Small intestine (tissue), 7 donors: ENCODE results near the gene C16orf90. TPM values are rescaled to one million over a fixed set of nuclear protein-coding genes. Genes with fewer than 3 reads are reported as not detected.

Experiments
- DNase-seq, 2 donors: peaks; one replicate each; pipeline versions ENCODE4 v3.0.0 to v3.0.0-alpha.2; 2013
- FAIRE-seq: peaks from 2 replicates; lab custom pipeline; 2012; peaks lifted over from hg19 to GRCh38; lab: Jason Lieb, UNC
- H3K27ac ChIP-seq, 3 donors: one replicate each; pipeline ENCODE4 v1.5.1; 2013; ENCODE audit warnings: low read length in 2 of 3, mild to moderate bottlenecking in 2 of 3, control low read depth in 1 of 3, inconsistent platforms in 1 of 3, low read depth in 1 of 3, moderate library complexity in 1 of 3
- H3K27me3 ChIP-seq, 3 donors: one replicate each; pipeline ENCODE4 v1.6.1; 2013; ENCODE audit warnings: low read length in 3 of 3, inconsistent platforms in 1 of 3; ENCODE audit not compliant: control insufficient read depth in 3 of 3, insufficient read depth in 3 of 3
- H3K36me3 ChIP-seq, 3 donors: one replicate each; pipeline ENCODE4 v1.6.1; 2013; ENCODE audit warnings: low read length in 3 of 3, inconsistent platforms in 1 of 3, low read depth in 1 of 3, mild to moderate bottlenecking in 1 of 3, moderate library complexity in 1 of 3; ENCODE audit not compliant: control insufficient read depth in 3 of 3, insufficient read depth in 2 of 3
- H3K4me1 ChIP-seq, 3 donors: one replicate each; pipeline ENCODE4 v1.6.1; 2013; ENCODE audit warnings: low read length in 2 of 3, inconsistent platforms in 1 of 3, low read depth in 1 of 3, mild to moderate bottlenecking in 1 of 3, moderate library complexity in 1 of 3; ENCODE audit not compliant: control insufficient read depth in 3 of 3, insufficient read depth in 2 of 3
- H3K4me3 ChIP-seq, 3 donors: one replicate each; pipeline ENCODE4 v1.5.1; 2013; ENCODE audit warnings: low read length in 3 of 3, control low read depth in 1 of 3, inconsistent platforms in 1 of 3, low read depth in 1 of 3, mild to moderate bottlenecking in 1 of 3, moderate library complexity in 1 of 3
- H3K9me3 ChIP-seq, 2 donors: one replicate each; pipeline ENCODE4 v1.6.1; 2013; ENCODE audit warnings: low read depth in 1 of 2, low read length in 1 of 2; ENCODE audit not compliant: control insufficient read depth in 2 of 2, insufficient read depth in 1 of 2
- WGBS, 3 donors: extraction: QIAGEN DNeasy Blood & Tissue Kit; methylation state at CpG; one replicate each; pipeline ENCODE4 v1.1.7; 2013; 5-methylcytosine and 5-hydroxymethylcytosine counted together
- polyA plus RNA-seq, 4 donors: library from polyadenylated mRNA; stranded (reverse) in 3 of 4; unstranded in 1 of 4; fragments of 200-250 nt in 3 of 4; fragments of 120-200 nt in 1 of 4; gene quantifications; one replicate each; pipeline versions ENCODE4 v1.2.1 to v1.2.3, GENCODE V29; 2013
- donor health status: healthy with polysubstance abuse.
- donor health status: control.
- donor health status: control.
- donor health status: Bipolar disorder and iron deficiency.
- donor health status: healthy.

The C16orf90 gene
- polyA plus RNA-seq, 4 donors = 0.09 TPM; not detected in 3

DNA sequence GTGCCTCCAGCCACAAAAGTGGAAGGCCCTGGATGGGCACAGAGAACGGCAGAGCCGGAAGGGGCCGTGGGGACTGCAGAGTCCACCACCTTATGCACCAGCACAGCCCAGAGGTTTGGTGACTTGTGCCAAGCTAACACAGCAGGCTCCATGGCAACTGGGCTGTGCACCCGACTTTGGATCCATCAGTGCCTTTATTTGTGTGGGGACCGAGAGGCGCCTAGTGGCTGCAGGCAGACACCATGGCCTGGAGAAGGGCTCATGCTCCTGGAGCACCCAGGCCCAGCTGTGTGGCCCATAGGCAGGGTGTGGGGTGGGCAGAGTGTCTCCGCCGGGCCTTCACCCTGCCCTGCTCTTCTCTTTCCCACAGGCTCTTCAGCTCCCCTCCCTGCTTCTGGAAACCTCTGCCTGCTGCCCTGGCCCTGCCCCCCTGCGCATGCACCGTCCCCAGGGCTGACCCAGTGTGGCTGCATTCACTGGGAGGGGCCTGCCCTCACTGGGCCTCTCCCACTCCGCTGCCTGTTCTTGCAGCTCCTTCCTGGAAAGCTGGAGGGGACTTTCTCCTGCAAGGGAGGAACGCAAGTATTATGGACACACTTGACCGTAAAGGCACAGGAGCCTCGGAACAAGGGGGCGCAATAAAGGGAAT, 10.1 kb downstream of the C16orf90 start:
- Histone ChIP-seq H3K4me3 (no peak overlapping the region), H3K36me3 (peaks cover 16 to 79% (median 17%) of the 10 kb centered on the region in 3 donors), H3K9me3 (no peaks in the 10 kb centered on the region), H3K27me3 (no peaks in the 10 kb centered on the region), H3K27ac (no peak overlapping the region), H3K4me1 (no peaks in the 10 kb centered on the region)
- 89 to 96% (median 89%) methylated on average over 13 to 15 of the region's 15 CpGs for WGBS, 3 donors
- DNase-seq (no peak), FAIRE-seq (no peak)

GRCh38 chr16:3484318-3485096, 10.8 kb downstream of the C16orf90 start:
- no peaks in the 10 kb centered on the region for H3K4me1 ChIP-seq
- DNase-seq = no peak
- FAIRE-seq = no peak
- H3K27ac ChIP-seq = no peak overlapping the region
- H3K9me3 ChIP-seq = no peaks in the 10 kb centered on the region
- H3K4me3 ChIP-seq = no peak overlapping the region
- peaks cover 19 to 85% (median 19%) of the 10 kb centered on the region in 3 donors for H3K36me3 ChIP-seq
- H3K27me3 ChIP-seq = no peaks in the 10 kb centered on the region
- WGBS, 3 donors = 91 to 92% (median 91%) methylated on average over 30 of the region's 30 CpGs

GRCh38 chr16:3482659-3483241, 12.5 kb downstream of the C16orf90 start:
- Histone ChIP-seq H3K27me3 (no peaks in the 10 kb centered on the region), H3K4me3 (no peak overlapping the region), H3K9me3 (no peaks in the 10 kb centered on the region), H3K36me3 (peaks cover 20 to 96% (median 20%) of the 10 kb centered on the region in 3 donors), H3K27ac (no peak overlapping the region), H3K4me1 (no peaks in the 10 kb centered on the region)
- FAIRE-seq = no peak
- no peak for DNase-seq
- WGBS, 3 donors = 94 to 96% (median 95%) methylated on average over 18 of the region's 18 CpGs

- Histone ChIP-seq H3K4me3 (no peak overlapping the region), H3K9me3 (no peaks in the 10 kb centered on the region), H3K27ac (no peak overlapping the region), H3K36me3 (peaks cover 17 to 90% (median 20%) of the 10 kb centered on the region in 3 donors), H3K4me1 (no peaks in the 10 kb centered on the region), H3K27me3 (no peaks in the 10 kb centered on the region)
- DNase-seq = no peak
- WGBS, 3 donors = 93 to 97% (median 95%) methylated on average over 32 of the region's 32 CpGs
- no peak for FAIRE-seq
Measured at GRCh38 chr16:3481696-3482658, 13.3 kb downstream of the C16orf90 start.

DNA sequence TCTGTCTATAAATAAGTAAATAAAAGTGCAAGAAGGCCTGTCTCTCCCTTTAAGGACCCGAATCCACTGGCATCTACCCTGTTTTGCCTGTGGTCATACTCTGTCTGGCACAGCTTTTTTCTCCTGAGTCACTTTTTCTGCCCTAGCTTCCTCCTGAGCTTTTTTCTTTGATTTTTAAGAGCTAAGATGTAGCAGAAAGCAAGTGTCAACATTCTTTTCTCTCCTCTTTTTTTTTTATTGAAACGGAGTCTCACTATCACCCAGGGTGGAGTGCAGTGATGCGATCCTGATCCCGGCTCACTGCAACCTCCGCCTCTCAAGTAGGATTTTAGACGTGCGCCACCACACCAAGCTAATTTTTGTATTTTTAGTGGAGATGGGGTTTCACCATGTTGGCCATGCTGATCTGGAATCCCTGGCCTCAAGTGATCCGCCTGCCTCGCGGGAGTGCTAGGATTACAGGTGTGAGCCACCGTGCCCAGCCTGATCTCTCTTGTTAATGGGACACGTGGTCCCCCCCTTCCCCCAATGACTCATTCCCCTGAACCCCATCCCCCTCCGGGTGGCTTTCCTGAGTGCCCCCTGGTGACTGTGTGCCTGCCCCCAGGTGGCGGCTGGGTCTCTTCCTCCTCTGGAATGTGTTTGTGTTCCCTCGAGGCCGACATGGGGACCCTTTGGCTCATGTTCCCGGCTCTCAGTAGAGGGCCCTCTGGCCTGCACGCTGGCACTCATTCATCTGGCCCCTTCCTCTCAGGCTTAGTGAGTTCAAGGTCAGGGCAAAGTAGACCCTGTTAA, 14.2 kb downstream of the C16orf90 start:
- 71 to 82% (median 78%) methylated on average over 18 of the region's 18 CpGs for WGBS, 3 donors
- Histone ChIP-seq H3K36me3 (peaks cover 14 to 84% (median 22%) of the 10 kb centered on the region in 3 donors), H3K27ac (no peak overlapping the region), H3K9me3 (no peaks in the 10 kb centered on the region), H3K27me3 (no peaks in the 10 kb centered on the region), H3K4me3 (no peak overlapping the region), H3K4me1 (no peaks in the 10 kb centered on the region)
- FAIRE-seq = no peak
- DNase-seq = no peak

GRCh38 chr16:3479654-3480216, 15.6 kb downstream of the C16orf90 start:
- no peaks in the 10 kb centered on the region for H3K27me3 ChIP-seq
- no peak overlapping the region for H3K4me3 ChIP-seq
- no peak overlapping the region for H3K27ac ChIP-seq
- FAIRE-seq (no peak), DNase-seq (no peak)
- H3K36me3 ChIP-seq = peaks cover 14 to 81% (median 15%) of the 10 kb centered on the region in 3 donors
- H3K9me3 ChIP-seq = no peaks in the 10 kb centered on the region
- peaks cover 0 to 8% (median 3%) of the 10 kb centered on the region in 3 donors for H3K4me1 ChIP-seq
- WGBS, 3 donors = 84 to 90% (median 84%) methylated on average over 12 of the region's 12 CpGs

- 78 to 86% (median 82%) methylated on average over 11 of the region's 11 CpGs for WGBS, 3 donors
- peaks cover 0 to 8% (median 3%) of the 10 kb centered on the region in 3 donors for H3K4me1 ChIP-seq
- H3K27ac ChIP-seq = no peak overlapping the region
- no peak for FAIRE-seq
- H3K4me3 ChIP-seq = no peak overlapping the region
- H3K9me3 ChIP-seq = no peaks in the 10 kb centered on the region
- no peak for DNase-seq
- peaks cover 8 to 78% (median 13%) of the 10 kb centered on the region in 3 donors for H3K36me3 ChIP-seq
- no peaks in the 10 kb centered on the region for H3K27me3 ChIP-seq
Measured at GRCh38 chr16:3478242-3478925, 16.9 kb downstream of the C16orf90 start.
